ENCODE results near the gene C5AR2. TPM values are rescaled to one million over a fixed set of nuclear protein-coding genes. Genes with fewer than 3 reads are reported as not detected.

C5AR2 gene
- 7.6 to 13.5 TPM (median 13.0 TPM) in 5 replicates for total RNA-seq (2022; extraction: Qiagen RNA extraction; ENCODE audit: low read depth)

GRCh38 chr19:47331931-47332547, at the start of gene C5AR2:
Gene C5AR2, plus strand, starts transcription at chr19:47332175. Its CDS starts 8,625 bp downstream, at chr19:47340800.

GRCh38 chr19:47309608-47310007, 22.4 kb upstream of the C5AR2 start, which contains the start of gene C5AR1:
Gene C5AR1, plus strand, starts transcription at chr19:47309861. Its CDS starts 35 bp downstream, at chr19:47309896.

DNA sequence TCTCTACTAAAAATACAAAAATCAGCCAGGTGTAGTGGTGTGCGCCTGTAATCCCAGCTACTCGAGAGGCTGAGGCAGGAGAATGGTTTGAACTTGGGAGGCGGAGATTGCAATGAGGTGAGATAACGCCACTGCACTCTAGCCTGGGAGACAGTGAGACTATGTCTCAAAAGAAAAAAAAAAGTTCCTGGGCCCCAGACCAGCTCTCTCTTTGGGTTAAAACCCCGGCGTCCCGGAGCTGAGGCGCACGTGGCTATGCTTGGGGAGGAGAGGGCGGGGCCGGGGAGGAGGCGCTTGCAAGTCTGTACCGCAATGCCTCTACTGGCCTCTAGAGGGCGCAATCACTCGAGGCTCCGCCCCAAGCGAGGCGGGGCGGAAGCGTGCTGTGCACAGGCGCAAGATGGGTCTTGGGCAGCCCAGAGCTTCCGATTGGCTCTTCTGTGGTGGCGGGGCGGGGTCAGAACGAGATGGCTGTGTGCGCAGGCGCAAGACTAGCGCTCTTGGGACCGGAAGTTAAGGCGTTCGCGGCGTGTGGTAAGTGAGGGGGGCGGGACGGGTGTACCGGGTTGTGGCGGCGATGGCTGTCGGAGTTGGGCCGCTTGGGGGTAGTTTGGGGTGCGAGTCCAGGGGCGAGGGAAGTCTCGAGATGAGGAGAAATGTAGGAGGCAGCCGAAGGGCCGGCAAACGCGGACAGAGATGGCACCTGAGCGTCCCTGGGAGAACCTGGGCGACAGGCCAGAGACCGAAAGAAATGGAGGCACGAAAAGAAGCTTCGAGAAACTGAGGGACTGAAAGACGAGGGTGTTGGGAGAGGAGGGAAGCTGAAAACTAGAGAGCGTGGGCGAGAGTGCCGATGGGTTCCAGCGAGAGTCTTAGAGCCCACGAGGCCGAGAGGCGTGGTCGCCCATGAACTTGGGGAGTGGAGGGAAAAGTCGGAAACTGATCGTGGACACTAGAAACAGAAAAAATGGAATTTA, 17.1 kb downstream of the C5AR2 start, which contains the start of gene DHX34:
Gene DHX34, plus strand, starts transcription at position 497 of the 977 bp plus-strand sequence. CDS start 3,716 bp downstream, outside the sequence.

Other genes starting within 250 kb of the C5AR2 start
- 19.7 to 23.0 TPM (median 20.4 TPM) in 5 replicates for gene ZC3H4, start 218.4 kb upstream of the C5AR2 start, total RNA-seq (2022; extraction: Qiagen RNA extraction; ENCODE audit: low read depth)
- gene SAE1, start 201.3 kb upstream of the C5AR2 start, total RNA-seq (2022; extraction: Qiagen RNA extraction; ENCODE audit: low read depth) = 197 to 219 TPM (median 209 TPM) in 5 replicates
- gene BBC3, start 101.0 kb upstream of the C5AR2 start, total RNA-seq (2022; extraction: Qiagen RNA extraction; ENCODE audit: low read depth) = 13.9 to 26.4 TPM (median 23.7 TPM) in 5 replicates
- 21.4 to 24.9 TPM (median 23.7 TPM) in 5 replicates for gene CCDC9, start 75.7 kb upstream of the C5AR2 start, total RNA-seq (2022; extraction: Qiagen RNA extraction; ENCODE audit: low read depth)
- 4.3 to 11.0 TPM (median 9.7 TPM) in 5 replicates for gene INAFM1, start 57.3 kb upstream of the C5AR2 start, total RNA-seq (2022; extraction: Qiagen RNA extraction; ENCODE audit: low read depth)
- 1.4 to 2.3 TPM (median 2.2 TPM) in 5 replicates for gene C5AR1, start 22.3 kb upstream of the C5AR2 start, total RNA-seq (2022; extraction: Qiagen RNA extraction; ENCODE audit: low read depth)
- 27.5 to 38.3 TPM (median 34.1 TPM) in 5 replicates for gene DHX34, start 17.1 kb downstream of the C5AR2 start, total RNA-seq (2022; extraction: Qiagen RNA extraction; ENCODE audit: low read depth)
- 31.1 to 41.8 TPM (median 37.4 TPM) in 5 replicates for gene MEIS3, start 87.4 kb downstream of the C5AR2 start, total RNA-seq (2022; extraction: Qiagen RNA extraction; ENCODE audit: low read depth)
- 0.36 to 1.5 TPM (median 0.42 TPM) in 5 replicates for gene SLC8A2, start 139.7 kb downstream of the C5AR2 start, total RNA-seq (2022; extraction: Qiagen RNA extraction; ENCODE audit: low read depth)
- 14.1 to 23.7 TPM (median 22.9 TPM) in 5 replicates for gene KPTN, start 152.0 kb downstream of the C5AR2 start, total RNA-seq (2022; extraction: Qiagen RNA extraction; ENCODE audit: low read depth)
- 86.8 to 111 TPM (median 94.3 TPM) in 5 replicates for gene NAPA, start 182.9 kb downstream of the C5AR2 start, total RNA-seq (2022; extraction: Qiagen RNA extraction; ENCODE audit: low read depth)
- not detected in 5 replicates for gene ZNF541, start 241.0 kb downstream of the C5AR2 start, total RNA-seq (2022; extraction: Qiagen RNA extraction; ENCODE audit: low read depth)